WI38 (cell line): ENCODE data around the gene KIF21A.

Experiments used
- H3K4me3 ChIP-seq: 2 replicates; pipeline ENCODE4 v1.5.1; 2011; ENCODE audit warnings: low read depth, mild to moderate bottlenecking, control low read depth, low read length
- TF ChIP-seq, protein P1 (sequence below): IDR thresholded peaks from 2 replicates; pipeline ENCODE4 v1.5.1; 2012; ENCODE audit warnings: low read depth, mild to moderate bottlenecking, control low read depth, low read length

KIF21A gene

GRCh38 chr12:39431002-39431796, 11.7 kb downstream of the KIF21A start:
- no peak overlapping the region for H3K4me3 ChIP-seq
- TF ChIP-seq, protein P1, sequence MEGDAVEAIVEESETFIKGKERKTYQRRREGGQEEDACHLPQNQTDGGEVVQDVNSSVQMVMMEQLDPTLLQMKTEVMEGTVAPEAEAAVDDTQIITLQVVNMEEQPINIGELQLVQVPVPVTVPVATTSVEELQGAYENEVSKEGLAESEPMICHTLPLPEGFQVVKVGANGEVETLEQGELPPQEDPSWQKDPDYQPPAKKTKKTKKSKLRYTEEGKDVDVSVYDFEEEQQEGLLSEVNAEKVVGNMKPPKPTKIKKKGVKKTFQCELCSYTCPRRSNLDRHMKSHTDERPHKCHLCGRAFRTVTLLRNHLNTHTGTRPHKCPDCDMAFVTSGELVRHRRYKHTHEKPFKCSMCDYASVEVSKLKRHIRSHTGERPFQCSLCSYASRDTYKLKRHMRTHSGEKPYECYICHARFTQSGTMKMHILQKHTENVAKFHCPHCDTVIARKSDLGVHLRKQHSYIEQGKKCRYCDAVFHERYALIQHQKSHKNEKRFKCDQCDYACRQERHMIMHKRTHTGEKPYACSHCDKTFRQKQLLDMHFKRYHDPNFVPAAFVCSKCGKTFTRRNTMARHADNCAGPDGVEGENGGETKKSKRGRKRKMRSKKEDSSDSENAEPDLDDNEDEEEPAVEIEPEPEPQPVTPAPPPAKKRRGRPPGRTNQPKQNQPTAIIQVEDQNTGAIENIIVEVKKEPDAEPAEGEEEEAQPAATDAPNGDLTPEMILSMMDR = no peak

- TF ChIP-seq, protein P1 = no peak
- H3K4me3 ChIP-seq = no peak overlapping the region
Measured at GRCh38 chr12:39429809-39430208, 13.1 kb downstream of the KIF21A start.

DNA sequence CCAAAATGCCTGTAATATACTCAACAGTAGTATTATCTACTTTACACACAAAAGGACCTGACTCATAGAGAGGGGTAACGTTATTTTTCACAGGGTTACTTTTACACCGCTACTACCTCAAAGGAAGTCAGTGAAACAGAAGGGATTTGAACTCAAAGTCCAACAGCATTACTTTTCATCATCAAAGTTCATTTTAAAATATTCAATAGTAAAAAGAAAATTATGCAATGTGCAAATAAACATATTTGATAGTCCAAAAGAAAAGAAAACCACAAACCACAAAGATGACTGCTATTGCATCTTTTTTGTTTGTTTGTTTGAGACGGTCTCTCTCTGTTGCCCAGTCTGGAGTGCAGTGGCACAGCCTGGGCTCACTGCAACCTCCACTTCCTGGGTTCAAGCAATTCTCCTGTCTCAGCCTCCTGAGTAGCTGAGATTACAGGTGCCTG, 15.5 kb downstream of the KIF21A start:
- TF ChIP-seq, protein P1 = no peak
- no peak overlapping the region for H3K4me3 ChIP-seq

DNA sequence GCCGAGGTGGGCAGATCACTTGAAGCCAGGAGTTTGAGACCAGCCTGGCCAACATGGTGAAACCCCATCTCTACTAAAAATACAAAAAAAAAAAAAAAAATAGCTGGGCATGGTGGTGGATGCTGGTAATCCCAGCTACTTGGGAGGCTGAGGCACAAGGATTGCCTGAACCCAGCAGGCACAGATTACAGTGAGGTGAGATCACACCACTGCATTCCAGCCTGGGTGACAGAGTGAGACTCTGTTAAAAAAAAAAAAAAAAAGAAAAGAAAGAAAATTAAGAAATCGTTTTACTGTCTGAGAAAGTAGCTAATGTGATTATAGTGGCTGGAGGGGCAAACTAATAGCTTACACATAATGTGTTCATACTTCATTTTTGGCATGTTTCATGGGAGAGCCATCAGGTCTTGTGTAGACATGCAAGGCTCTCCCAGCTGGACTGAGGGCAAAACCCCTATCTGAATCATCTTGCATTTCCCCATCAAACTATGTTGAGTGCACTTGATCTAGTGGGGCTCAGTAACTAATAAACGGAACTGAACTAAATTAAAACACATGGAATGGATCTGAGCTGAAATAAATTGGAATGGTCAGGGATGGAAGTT, 16.2 kb downstream of the KIF21A start:
- TF ChIP-seq, protein P1 = no peak
- no peak overlapping the region for H3K4me3 ChIP-seq

GRCh38 chr12:39420043-39420442, 22.9 kb downstream of the KIF21A start:
- no peak overlapping the region for H3K4me3 ChIP-seq
- TF ChIP-seq, protein P1 = no peak

- TF ChIP-seq, protein P1 = no peak
- H3K4me3 ChIP-seq = no peak overlapping the region
Measured at GRCh38 chr12:39419471-39419870, 23.4 kb downstream of the KIF21A start.

- H3K4me3 ChIP-seq = no peak overlapping the region
- TF ChIP-seq, protein P1 = no peak
Measured at GRCh38 chr12:39417916-39418315, 25.0 kb downstream of the KIF21A start.
